Measurements from ENCODE around the gene PSORS1C1.

PSORS1C1 gene

GRCh38 chr6:31125586-31126363 lies 11.2 kb downstream of the PSORS1C1 start:
- Histone ChIP-seq H3K4me3 (ENCODE audit: low read depth in 1 of 5, low read length in 5 of 5) (no peak overlapping the region), H3K9me3 (ENCODE audit: control insufficient read depth in 5 of 5, low read length in 5 of 5) (no peaks in the 10 kb centered on the region), H3K9ac (ENCODE audit: low read length in 5 of 5) (no peak overlapping the region), H3K4me1 (ENCODE audit: control insufficient read depth in 5 of 5, insufficient read depth in 5 of 5, low read length in 5 of 5) (peaks cover 0 to 45% (median 14%) of the 10 kb centered on the region in 5 donors), H3K36me3 (ENCODE audit: control insufficient read depth in 5 of 5, insufficient read depth in 5 of 5, low read length in 5 of 5) (no peaks in the 10 kb centered on the region), H3K27ac (ENCODE audit: low read depth, low read length) (no peak overlapping the region), H3K27me3 (ENCODE audit: control insufficient read depth in 5 of 5, insufficient read depth in 4 of 5, low read length in 5 of 5) (no peaks in the 10 kb centered on the region)

- H3K4me1 ChIP-seq (ENCODE audit: control insufficient read depth in 5 of 5, insufficient read depth in 5 of 5, low read length in 5 of 5) = peaks cover 0 to 45% (median 14%) of the 10 kb centered on the region in 5 donors
- H3K9me3 ChIP-seq (ENCODE audit: control insufficient read depth in 5 of 5, low read length in 5 of 5) = no peaks in the 10 kb centered on the region
- no peak overlapping the region for H3K27ac ChIP-seq (ENCODE audit: low read depth, low read length)
- H3K4me3 ChIP-seq (ENCODE audit: low read depth in 1 of 5, low read length in 5 of 5) = no peak overlapping the region
- no peaks in the 10 kb centered on the region for H3K27me3 ChIP-seq (ENCODE audit: control insufficient read depth in 5 of 5, insufficient read depth in 4 of 5, low read length in 5 of 5)
- H3K9ac ChIP-seq (ENCODE audit: low read length in 5 of 5) = no peak overlapping the region
- no peaks in the 10 kb centered on the region for H3K36me3 ChIP-seq (ENCODE audit: control insufficient read depth in 5 of 5, insufficient read depth in 5 of 5, low read length in 5 of 5)
Measured at GRCh38 chr6:31126396-31127175, 12.0 kb downstream of the PSORS1C1 start.

GRCh38 chr6:31128093-31128676 lies 13.6 kb downstream of the PSORS1C1 start:
- Histone ChIP-seq H3K27ac (ENCODE audit: low read depth, low read length) (no peak overlapping the region), H3K27me3 (ENCODE audit: control insufficient read depth in 5 of 5, insufficient read depth in 4 of 5, low read length in 5 of 5) (no peaks in the 10 kb centered on the region), H3K36me3 (ENCODE audit: control insufficient read depth in 5 of 5, insufficient read depth in 5 of 5, low read length in 5 of 5) (no peaks in the 10 kb centered on the region), H3K4me1 (ENCODE audit: control insufficient read depth in 5 of 5, insufficient read depth in 5 of 5, low read length in 5 of 5) (peaks cover 0 to 35% (median 8%) of the 10 kb centered on the region in 5 donors), H3K9me3 (ENCODE audit: control insufficient read depth in 5 of 5, low read length in 5 of 5) (no peaks in the 10 kb centered on the region), H3K9ac (ENCODE audit: low read length in 5 of 5) (no peak overlapping the region), H3K4me3 (ENCODE audit: low read depth in 1 of 5, low read length in 5 of 5) (no peak overlapping the region)

GRCh38 chr6:31129130-31129529 lies 14.5 kb downstream of the PSORS1C1 start:
- no peaks in the 10 kb centered on the region for H3K27me3 ChIP-seq (ENCODE audit: control insufficient read depth in 5 of 5, insufficient read depth in 4 of 5, low read length in 5 of 5)
- no peaks in the 10 kb centered on the region for H3K36me3 ChIP-seq (ENCODE audit: control insufficient read depth in 5 of 5, insufficient read depth in 5 of 5, low read length in 5 of 5)
- H3K9ac ChIP-seq (ENCODE audit: low read length in 5 of 5) = no peak overlapping the region
- H3K9me3 ChIP-seq (ENCODE audit: control insufficient read depth in 5 of 5, low read length in 5 of 5) = no peaks in the 10 kb centered on the region
- H3K4me1 ChIP-seq (ENCODE audit: control insufficient read depth in 5 of 5, insufficient read depth in 5 of 5, low read length in 5 of 5) = peaks cover 0 to 28% (median 7%) of the 10 kb centered on the region in 5 donors
- no peak overlapping the region for H3K4me3 ChIP-seq (ENCODE audit: low read depth in 1 of 5, low read length in 5 of 5)
- H3K27ac ChIP-seq (ENCODE audit: low read depth, low read length) = no peak overlapping the region

- Histone ChIP-seq H3K27me3 (ENCODE audit: control insufficient read depth in 5 of 5, insufficient read depth in 4 of 5, low read length in 5 of 5) (no peaks in the 10 kb centered on the region), H3K36me3 (ENCODE audit: control insufficient read depth in 5 of 5, insufficient read depth in 5 of 5, low read length in 5 of 5) (no peaks in the 10 kb centered on the region), H3K27ac (ENCODE audit: low read depth, low read length) (no peak overlapping the region), H3K9ac (ENCODE audit: low read length in 5 of 5) (no peak overlapping the region), H3K4me3 (ENCODE audit: low read depth in 1 of 5, low read length in 5 of 5) (no peak overlapping the region), H3K4me1 (ENCODE audit: control insufficient read depth in 5 of 5, insufficient read depth in 5 of 5, low read length in 5 of 5) (peaks cover 0 to 14% (median 0%) of the 10 kb centered on the region in 5 donors), H3K9me3 (ENCODE audit: control insufficient read depth in 5 of 5, low read length in 5 of 5) (no peaks in the 10 kb centered on the region)
Measured at GRCh38 chr6:31130751-31131150, 16.2 kb downstream of the PSORS1C1 start.

- no peaks in the 10 kb centered on the region for H3K9me3 ChIP-seq (ENCODE audit: control insufficient read depth in 5 of 5, low read length in 5 of 5)
- H3K4me1 ChIP-seq (ENCODE audit: control insufficient read depth in 5 of 5, insufficient read depth in 5 of 5, low read length in 5 of 5) = peaks cover 0 to 5% (median 0%) of the 10 kb centered on the region in 5 donors
Measured at GRCh38 chr6:31131595-31131994, 17.0 kb downstream of the PSORS1C1 start.

GRCh38 chr6:31132806-31133205 lies 18.2 kb downstream of the PSORS1C1 start:
- H3K36me3 ChIP-seq (ENCODE audit: control insufficient read depth in 5 of 5, insufficient read depth in 5 of 5, low read length in 5 of 5) = no peaks in the 10 kb centered on the region
- no peaks in the 10 kb centered on the region for H3K27me3 ChIP-seq (ENCODE audit: control insufficient read depth in 5 of 5, insufficient read depth in 4 of 5, low read length in 5 of 5)
- no peak overlapping the region for H3K4me3 ChIP-seq (ENCODE audit: low read depth in 1 of 5, low read length in 5 of 5)
- no peak overlapping the region for H3K27ac ChIP-seq (ENCODE audit: low read depth, low read length)
- H3K9ac ChIP-seq (ENCODE audit: low read length in 5 of 5) = no peak overlapping the region
- peaks cover 0 to 5% (median 4%) of the 10 kb centered on the region in 5 donors for H3K4me1 ChIP-seq (ENCODE audit: control insufficient read depth in 5 of 5, insufficient read depth in 5 of 5, low read length in 5 of 5)
- no peaks in the 10 kb centered on the region for H3K9me3 ChIP-seq (ENCODE audit: control insufficient read depth in 5 of 5, low read length in 5 of 5)

More at GRCh38 chr6:31131595-31131994, 17.0 kb downstream of the PSORS1C1 start:
- Histone ChIP-seq H3K27ac (ENCODE audit: low read depth, low read length) (no peak overlapping the region), H3K4me3 (ENCODE audit: low read depth in 1 of 5, low read length in 5 of 5) (no peak overlapping the region), H3K36me3 (ENCODE audit: control insufficient read depth in 5 of 5, insufficient read depth in 5 of 5, low read length in 5 of 5) (no peaks in the 10 kb centered on the region), H3K9ac (ENCODE audit: low read length in 5 of 5) (no peak overlapping the region), H3K27me3 (ENCODE audit: control insufficient read depth in 5 of 5, insufficient read depth in 4 of 5, low read length in 5 of 5) (no peaks in the 10 kb centered on the region)

GRCh38 chr6:31135710-31136109 lies 21.1 kb downstream of the PSORS1C1 start:
- H3K9me3 ChIP-seq (ENCODE audit: control insufficient read depth in 5 of 5, low read length in 5 of 5) = no peaks in the 10 kb centered on the region
- H3K36me3 ChIP-seq (ENCODE audit: control insufficient read depth in 5 of 5, insufficient read depth in 5 of 5, low read length in 5 of 5) = no peaks in the 10 kb centered on the region
- H3K9ac ChIP-seq (ENCODE audit: low read length in 5 of 5) = no peak overlapping the region
- peaks cover 0 to 13% (median 5%) of the 10 kb centered on the region in 5 donors for H3K4me1 ChIP-seq (ENCODE audit: control insufficient read depth in 5 of 5, insufficient read depth in 5 of 5, low read length in 5 of 5)
- no peak overlapping the region for H3K27ac ChIP-seq (ENCODE audit: low read depth, low read length)
- H3K4me3 ChIP-seq (ENCODE audit: low read depth in 1 of 5, low read length in 5 of 5) = no peak overlapping the region
- no peaks in the 10 kb centered on the region for H3K27me3 ChIP-seq (ENCODE audit: control insufficient read depth in 5 of 5, insufficient read depth in 4 of 5, low read length in 5 of 5)

GRCh38 chr6:31138982-31139381 lies 24.4 kb downstream of the PSORS1C1 start, which contains the start of gene PSORS1C2:
Gene PSORS1C2, minus strand, starts transcription at chr6:31139066. Its CDS starts 40 bp downstream, at chr6:31139026.
- Histone ChIP-seq H3K9ac (ENCODE audit: low read length in 5 of 5) (no peak within 1 kb of the TSS), H3K27ac (ENCODE audit: low read depth, low read length) (no peak within 1 kb of the TSS), H3K27me3 (ENCODE audit: control insufficient read depth in 5 of 5, insufficient read depth in 4 of 5, low read length in 5 of 5) (no peaks in the 10 kb centered on the region), H3K4me1 (ENCODE audit: control insufficient read depth in 5 of 5, insufficient read depth in 5 of 5, low read length in 5 of 5) (peaks cover 0 to 27% (median 5%) of the 10 kb centered on the region in 5 donors), H3K4me3 (ENCODE audit: low read depth in 1 of 5, low read length in 5 of 5) (peak within 1 kb of the TSS in 1 of 5 donors; percentile 61), H3K36me3 (ENCODE audit: control insufficient read depth in 5 of 5, insufficient read depth in 5 of 5, low read length in 5 of 5) (peaks cover 0 to 13% (median 4%) of the 10 kb centered on the region in 5 donors), H3K9me3 (ENCODE audit: control insufficient read depth in 5 of 5, low read length in 5 of 5) (no peaks in the 10 kb centered on the region)
